Activated CD8-positive, alpha-beta memory T cell treated with anti-CD3 and anti-CD28 coated beads for 4 hours (primary cell): Measurements from ENCODE around the gene SYT1.

Experiments used
- DNase-seq, 2 donors: peaks; one replicate each; pipeline ENCODE4 v3.0.0-alpha.2; 2020; ENCODE audit warnings: low read depth in 2 of 2

Gene SYT1

GRCh38 chr12:79344855-79345847 lies 480.6 kb downstream of the SYT1 start:
- DNase-seq: no peak

- no peak for DNase-seq
Measured at GRCh38 chr12:79347866-79348265, 483.3 kb downstream of the SYT1 start.

- no peak for DNase-seq
Measured at GRCh38 chr12:79351251-79351650, 486.7 kb downstream of the SYT1 start.

GRCh38 chr12:79356216-79356615 lies 491.6 kb downstream of the SYT1 start:
- DNase-seq: no peak

GRCh38 chr12:79357048-79357447 lies 492.5 kb downstream of the SYT1 start:
- DNase-seq: no peak

- DNase-seq: no peak
Measured at GRCh38 chr12:79358716-79359300, 494.2 kb downstream of the SYT1 start.

GRCh38 chr12:79360286-79360685 lies 495.7 kb downstream of the SYT1 start:
- no peak for DNase-seq

GRCh38 chr12:79360936-79361335 lies 496.4 kb downstream of the SYT1 start:
- DNase-seq: no peak

- no peak for DNase-seq
Measured at GRCh38 chr12:79364197-79364596, 499.6 kb downstream of the SYT1 start.

- no peak for DNase-seq
Measured at GRCh38 chr12:79366374-79366773, 501.8 kb downstream of the SYT1 start.

GRCh38 chr12:79367032-79367589 lies 502.5 kb downstream of the SYT1 start:
- no peak for DNase-seq

- DNase-seq: no peak
Measured at GRCh38 chr12:79370021-79370420, 505.4 kb downstream of the SYT1 start.

- no peak for DNase-seq
Measured at GRCh38 chr12:79371226-79371625, 506.7 kb downstream of the SYT1 start.

- no peak for DNase-seq
Measured at GRCh38 chr12:79373896-79374499, 509.4 kb downstream of the SYT1 start.

GRCh38 chr12:79374545-79374944 lies 510.0 kb downstream of the SYT1 start:
- no peak for DNase-seq

GRCh38 chr12:79375050-79375449 lies 510.5 kb downstream of the SYT1 start:
- no peak for DNase-seq

GRCh38 chr12:79378496-79378895 lies 513.9 kb downstream of the SYT1 start:
- no peak for DNase-seq

- no peak for DNase-seq
Measured at GRCh38 chr12:79380402-79380801, 515.8 kb downstream of the SYT1 start.

- DNase-seq: no peak
Measured at GRCh38 chr12:79381248-79382208, 517.0 kb downstream of the SYT1 start.

GRCh38 chr12:79384551-79384950 lies 520.0 kb downstream of the SYT1 start:
- no peak for DNase-seq

- DNase-seq: no peak
Measured at GRCh38 chr12:79388011-79388410, 523.4 kb downstream of the SYT1 start.
